Neural cell (in vitro differentiated cells): Measurements from ENCODE around the gene CCDC150.

Experiments used
- MXI1 ChIP-seq: fragments of 450-650 bp; conservative IDR thresholded peaks from 2 replicates; pipeline ENCODE4 v1.6.1; 2014; ENCODE audit warnings: antibody characterized with exemption, mild to moderate bottlenecking; ENCODE audit not compliant: poor library complexity, severe bottlenecking
- SMC3 ChIP-seq: fragments of 450-650 bp; conservative IDR thresholded peaks from 2 replicates; pipeline ENCODE4 v1.6.1; 2014; ENCODE audit warnings: antibody characterized with exemption, mild to moderate bottlenecking, moderate library complexity; ENCODE audit not compliant: poor library complexity
- TAF1 ChIP-seq: IDR thresholded peaks from 2 replicates; pipeline ENCODE4 v1.6.1; 2012; ENCODE audit warnings: low read depth
- TF ChIP-seq, protein P1 (sequence below): fragments of 450-650 bp; IDR thresholded peaks from 2 replicates; pipeline ENCODE4 v1.5.1; 2014; ENCODE audit warnings: antibody characterized with exemption, mild to moderate bottlenecking, moderate library complexity; ENCODE audit not compliant: poor library complexity, severe bottlenecking
- TF ChIP-seq, protein P2 (sequence below): IDR thresholded peaks from 2 replicates; pipeline ENCODE4 v1.6.1; 2012; ENCODE audit warnings: borderline replicate concordance

DNA sequence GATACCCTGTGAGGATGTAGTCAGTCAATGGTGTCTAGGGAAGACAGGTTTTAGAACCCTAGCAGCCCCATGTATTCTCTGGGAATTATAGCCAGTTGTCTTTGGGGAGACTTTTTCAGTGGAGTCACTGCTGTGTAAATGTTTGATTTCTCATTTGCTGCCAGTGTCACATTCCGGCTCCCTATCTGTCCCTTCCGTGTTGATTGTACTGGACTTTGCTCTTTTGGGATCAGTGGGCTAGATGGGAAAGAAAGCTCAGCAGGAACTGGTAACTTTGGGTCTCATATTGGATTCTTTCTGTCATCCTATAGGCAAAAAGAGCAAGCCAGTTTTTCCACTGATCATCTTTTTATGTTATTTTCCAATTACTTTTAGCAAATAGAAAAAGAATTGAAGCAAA, 89.9 kb downstream of the CCDC150 start:
- TF ChIP-seq, protein P1, sequence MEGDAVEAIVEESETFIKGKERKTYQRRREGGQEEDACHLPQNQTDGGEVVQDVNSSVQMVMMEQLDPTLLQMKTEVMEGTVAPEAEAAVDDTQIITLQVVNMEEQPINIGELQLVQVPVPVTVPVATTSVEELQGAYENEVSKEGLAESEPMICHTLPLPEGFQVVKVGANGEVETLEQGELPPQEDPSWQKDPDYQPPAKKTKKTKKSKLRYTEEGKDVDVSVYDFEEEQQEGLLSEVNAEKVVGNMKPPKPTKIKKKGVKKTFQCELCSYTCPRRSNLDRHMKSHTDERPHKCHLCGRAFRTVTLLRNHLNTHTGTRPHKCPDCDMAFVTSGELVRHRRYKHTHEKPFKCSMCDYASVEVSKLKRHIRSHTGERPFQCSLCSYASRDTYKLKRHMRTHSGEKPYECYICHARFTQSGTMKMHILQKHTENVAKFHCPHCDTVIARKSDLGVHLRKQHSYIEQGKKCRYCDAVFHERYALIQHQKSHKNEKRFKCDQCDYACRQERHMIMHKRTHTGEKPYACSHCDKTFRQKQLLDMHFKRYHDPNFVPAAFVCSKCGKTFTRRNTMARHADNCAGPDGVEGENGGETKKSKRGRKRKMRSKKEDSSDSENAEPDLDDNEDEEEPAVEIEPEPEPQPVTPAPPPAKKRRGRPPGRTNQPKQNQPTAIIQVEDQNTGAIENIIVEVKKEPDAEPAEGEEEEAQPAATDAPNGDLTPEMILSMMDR, result no peak
- TF ChIP-seq SMC3 (no peak), MXI1 (no peak), TAF1 (no peak)
- TF ChIP-seq, protein P2, sequence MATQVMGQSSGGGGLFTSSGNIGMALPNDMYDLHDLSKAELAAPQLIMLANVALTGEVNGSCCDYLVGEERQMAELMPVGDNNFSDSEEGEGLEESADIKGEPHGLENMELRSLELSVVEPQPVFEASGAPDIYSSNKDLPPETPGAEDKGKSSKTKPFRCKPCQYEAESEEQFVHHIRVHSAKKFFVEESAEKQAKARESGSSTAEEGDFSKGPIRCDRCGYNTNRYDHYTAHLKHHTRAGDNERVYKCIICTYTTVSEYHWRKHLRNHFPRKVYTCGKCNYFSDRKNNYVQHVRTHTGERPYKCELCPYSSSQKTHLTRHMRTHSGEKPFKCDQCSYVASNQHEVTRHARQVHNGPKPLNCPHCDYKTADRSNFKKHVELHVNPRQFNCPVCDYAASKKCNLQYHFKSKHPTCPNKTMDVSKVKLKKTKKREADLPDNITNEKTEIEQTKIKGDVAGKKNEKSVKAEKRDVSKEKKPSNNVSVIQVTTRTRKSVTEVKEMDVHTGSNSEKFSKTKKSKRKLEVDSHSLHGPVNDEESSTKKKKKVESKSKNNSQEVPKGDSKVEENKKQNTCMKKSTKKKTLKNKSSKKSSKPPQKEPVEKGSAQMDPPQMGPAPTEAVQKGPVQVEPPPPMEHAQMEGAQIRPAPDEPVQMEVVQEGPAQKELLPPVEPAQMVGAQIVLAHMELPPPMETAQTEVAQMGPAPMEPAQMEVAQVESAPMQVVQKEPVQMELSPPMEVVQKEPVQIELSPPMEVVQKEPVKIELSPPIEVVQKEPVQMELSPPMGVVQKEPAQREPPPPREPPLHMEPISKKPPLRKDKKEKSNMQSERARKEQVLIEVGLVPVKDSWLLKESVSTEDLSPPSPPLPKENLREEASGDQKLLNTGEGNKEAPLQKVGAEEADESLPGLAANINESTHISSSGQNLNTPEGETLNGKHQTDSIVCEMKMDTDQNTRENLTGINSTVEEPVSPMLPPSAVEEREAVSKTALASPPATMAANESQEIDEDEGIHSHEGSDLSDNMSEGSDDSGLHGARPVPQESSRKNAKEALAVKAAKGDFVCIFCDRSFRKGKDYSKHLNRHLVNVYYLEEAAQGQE, result no peak
